HG03060 (cell line): ENCODE data around the gene MARVELD2.
"Not testable (repeated sequence)": the region's sequence is repeated elsewhere in the genome, so short reads cannot be mapped to it uniquely, and the experiment has no call there.

Experiments
- ATAC-seq: cut with Tn5 transposase; IDR thresholded peaks from one replicate; pipeline ENCODE4 v1.9.1; 2021; ENCODE audit warnings: low read depth, moderate number of reproducible peaks; ENCODE audit not compliant: unreplicated experiment

MARVELD2 gene

GRCh38 chr5:69449511-69449910 lies 34.6 kb downstream of the MARVELD2 start:
- ATAC-seq = no peak

DNA sequence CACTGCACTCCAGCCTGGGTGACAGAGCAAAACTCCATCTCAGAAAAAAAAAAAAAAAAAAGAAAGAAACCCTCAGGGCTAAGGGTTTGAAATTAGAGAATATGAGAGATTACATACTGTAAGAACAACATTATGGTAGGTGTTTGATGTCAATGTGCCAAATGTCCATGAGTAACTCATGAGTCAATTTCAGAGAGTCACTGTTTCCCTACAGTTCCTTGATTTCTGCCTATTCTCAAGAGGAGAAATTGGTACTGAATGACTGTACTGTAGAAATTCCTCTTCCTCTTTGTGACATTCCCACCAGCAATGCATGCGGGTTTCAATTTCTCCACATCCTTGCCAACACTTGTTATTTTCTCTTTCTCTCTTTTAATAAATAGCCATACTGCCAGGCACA lies 35.2 kb downstream of the MARVELD2 start:
- no peak for ATAC-seq

- ATAC-seq = not testable (repeated sequence)
Observed at GRCh38 chr5:69450527-69450926, 35.6 kb downstream of the MARVELD2 start.

DNA sequence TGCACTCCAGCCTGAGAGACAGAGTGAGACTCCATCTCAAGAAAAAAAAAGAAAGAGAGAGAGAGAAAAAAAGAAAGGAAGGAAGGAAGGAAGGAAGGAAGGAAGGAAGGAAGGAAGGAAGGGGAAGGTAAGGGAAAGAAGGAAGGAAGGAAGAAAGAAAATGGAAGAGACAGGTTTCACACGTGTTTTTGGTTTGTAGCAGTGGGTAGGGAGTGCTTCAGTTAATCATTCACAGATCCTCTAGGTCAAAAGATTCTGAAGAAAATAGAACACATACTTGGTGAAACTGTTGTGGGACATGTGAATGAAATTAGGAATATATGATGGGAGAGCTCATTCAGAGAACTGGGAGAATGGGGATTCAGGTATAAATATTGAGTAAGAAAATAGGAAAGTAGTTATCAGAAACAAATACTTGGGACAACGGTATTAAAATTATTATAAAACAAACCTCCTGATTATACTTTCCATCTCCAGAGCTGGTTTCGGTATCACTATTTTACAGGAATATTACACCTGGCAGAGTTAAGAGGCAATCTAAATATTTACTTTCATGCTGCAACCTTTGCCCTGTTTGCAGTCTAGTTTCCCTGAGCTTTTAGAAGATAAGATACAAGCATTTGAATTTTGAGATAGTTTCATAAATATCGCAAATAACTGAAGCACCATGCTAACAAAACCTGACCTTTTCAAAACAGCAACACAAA lies 37.2 kb downstream of the MARVELD2 start:
- no peak for ATAC-seq

GRCh38 chr5:69453487-69453886 lies 38.6 kb downstream of the MARVELD2 start:
- not testable (repeated sequence) for ATAC-seq

DNA sequence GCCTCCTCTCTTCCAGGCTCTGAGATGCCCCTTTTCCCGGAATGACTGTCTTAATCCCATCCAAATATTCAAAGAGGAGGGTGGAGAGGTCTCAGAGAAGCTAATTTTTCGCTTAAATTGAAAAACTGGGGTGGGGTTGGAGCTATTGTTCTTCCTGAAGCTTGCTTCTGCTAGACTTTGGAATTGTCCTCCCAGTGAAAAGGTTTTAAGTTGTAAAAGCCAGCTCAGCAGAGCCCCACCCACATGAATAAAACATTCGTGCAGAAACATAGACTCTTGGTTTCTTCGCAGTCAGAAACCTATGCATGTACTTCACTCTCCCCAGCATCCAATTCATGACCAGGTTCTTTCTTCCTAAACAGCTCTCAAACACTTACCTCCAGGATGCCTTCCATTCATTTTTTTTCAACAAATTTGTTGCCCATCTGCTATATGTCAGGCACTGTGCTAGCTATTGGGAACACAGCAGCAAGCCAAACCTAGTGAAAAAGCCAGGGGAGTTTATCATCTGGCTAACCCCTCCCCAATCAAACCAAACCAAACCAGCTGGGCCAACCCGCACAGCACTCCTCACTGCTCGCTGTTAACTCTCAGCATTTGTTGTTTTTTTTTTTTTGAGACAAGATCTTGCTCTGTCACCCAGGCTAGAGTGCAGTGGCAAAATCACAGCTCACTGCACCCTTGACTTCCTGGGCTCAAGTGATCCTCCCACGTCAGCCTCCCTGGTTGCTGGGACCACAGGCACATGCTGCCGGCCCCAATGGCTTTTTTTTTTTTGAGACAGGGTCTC lies 39.7 kb downstream of the MARVELD2 start:
- no peak for ATAC-seq

DNA sequence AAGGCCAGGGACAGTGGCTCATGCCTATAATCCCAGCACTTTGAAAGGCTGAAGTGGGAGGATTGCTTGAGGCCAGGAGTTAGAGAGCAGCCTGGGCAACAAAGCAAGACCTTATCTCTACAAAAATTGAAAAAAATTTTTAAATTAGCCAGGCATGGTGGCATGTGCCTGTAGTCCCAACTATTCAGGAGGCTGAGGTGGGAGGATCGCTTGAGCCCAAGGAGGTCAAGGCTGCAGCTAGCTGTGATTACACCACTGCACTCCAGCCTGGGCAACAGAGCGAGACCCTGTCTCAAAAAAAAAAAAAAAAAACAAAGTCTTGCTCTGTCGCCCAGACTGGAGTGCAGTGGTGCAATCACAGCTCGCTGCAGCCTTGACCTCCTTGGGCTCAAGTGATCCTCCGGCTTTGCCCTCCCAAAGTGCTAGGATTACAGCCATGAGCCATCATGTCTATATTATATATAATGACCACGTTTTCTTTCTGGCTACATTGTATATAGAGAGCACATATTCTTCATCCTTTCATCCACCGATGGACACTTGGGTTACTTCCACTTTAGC lies 40.6 kb downstream of the MARVELD2 start:
- not testable (repeated sequence) for ATAC-seq

DNA sequence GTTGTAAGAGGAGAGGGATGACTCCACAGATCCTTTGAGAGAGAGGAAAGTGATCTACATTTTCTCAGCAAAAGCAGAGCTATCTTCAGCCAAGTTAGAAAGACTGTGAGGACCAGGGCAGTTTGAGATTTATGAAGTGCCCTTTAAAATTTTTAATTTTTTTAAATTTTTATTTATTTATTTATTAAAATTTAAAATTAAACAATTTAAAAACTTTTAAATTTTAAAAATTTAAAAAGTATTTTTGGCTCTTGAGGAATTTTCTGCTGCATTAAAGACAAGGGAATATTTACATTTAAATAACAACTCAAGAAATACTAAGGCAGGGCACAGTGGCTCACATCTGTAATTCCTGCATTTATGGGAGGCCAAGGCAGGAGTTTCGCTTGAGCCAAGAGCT lies 47.3 kb downstream of the MARVELD2 start:
- no peak for ATAC-seq

DNA sequence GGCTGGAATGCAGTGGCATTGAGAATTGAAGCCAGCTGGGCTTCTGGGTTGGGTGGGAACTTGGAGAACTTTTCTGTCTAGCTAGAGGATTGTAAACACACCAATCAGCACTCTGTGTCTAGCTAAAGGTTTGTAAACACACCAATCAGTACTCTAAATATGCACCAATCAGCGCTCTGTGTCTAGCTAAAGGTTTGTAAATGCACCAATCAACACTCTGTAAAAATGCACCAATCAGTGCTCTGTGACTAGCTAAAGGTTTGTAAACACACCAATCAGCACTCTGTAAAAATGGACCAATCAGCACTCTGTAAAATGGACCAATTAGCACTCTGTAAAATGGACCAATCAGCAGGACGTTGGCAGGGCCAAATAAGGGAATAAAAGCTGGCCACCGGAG lies 51.5 kb downstream of the MARVELD2 start:
- ATAC-seq = not testable (repeated sequence)

DNA sequence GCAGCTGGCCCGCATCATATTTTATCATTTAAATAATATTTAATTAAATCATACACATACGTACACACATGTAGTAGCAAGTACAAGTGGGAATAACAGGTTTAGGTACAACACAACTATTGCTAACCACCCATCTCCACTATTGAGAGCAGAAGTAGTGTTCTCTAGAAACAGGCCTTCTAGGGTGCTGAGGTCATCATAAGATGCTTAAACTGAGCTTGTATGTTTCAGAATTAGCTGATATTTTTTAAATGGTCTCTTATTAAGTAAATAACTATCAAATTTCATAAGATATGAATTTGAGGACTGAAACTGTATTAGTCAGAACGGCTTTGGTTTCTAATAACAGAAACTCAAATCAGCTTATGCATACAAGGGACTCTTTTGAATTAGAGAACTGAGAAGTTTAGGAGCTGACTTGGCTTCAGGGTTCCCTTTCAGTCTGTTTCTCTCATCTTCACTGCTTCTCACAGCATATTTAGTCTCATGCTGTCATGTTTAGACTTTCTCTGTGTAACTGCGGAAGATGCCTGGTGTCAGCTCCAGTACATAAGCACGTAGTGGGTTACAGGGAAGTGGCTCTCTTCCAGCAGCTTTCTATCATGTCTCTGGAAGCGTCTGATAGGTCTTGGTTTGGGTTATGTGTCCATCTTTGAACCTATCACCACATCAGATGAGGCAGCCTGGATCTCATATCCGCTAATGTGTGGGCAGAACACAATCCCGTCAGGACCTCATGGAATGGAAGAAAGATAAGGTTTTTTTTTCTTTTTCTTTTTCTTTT lies 52.7 kb downstream of the MARVELD2 start:
- ATAC-seq = peak; percentile 76

DNA sequence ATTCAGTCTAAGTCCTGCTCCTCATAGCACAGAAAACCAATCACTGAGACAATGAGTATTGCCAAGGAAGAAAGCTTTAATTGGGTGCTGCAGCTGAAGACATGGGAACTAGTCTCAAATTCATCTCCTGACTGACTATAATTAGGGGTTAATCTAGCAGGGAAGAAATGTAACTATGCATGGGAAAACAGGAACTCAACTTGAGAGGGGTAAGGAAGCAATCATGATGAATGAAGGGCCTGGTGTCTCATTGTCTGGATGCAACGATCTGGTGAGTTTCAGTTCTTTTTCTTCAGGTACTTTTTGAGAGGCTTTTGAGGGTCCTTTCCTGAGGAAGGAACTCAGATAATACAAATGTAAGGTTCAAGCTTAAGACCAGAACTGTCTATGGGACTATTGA lies 53.7 kb downstream of the MARVELD2 start:
- ATAC-seq = no peak

DNA sequence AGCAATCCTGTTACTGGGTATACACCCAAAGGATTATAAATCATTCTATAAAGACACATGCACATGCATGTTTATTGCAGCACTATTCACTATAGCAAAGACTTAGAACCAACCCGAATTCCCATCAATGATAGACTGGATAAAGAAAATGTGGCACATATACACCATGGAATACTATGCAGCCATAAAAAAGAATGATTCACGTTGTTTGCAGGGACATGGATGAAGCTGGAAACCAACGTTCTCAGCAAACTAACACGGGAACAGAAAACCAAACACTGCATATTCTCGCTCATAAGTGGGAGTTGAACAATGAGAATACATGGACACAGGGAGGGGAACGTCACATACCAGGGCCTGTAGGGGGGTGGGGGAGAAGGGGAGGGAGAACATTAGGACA lies 56.6 kb downstream of the MARVELD2 start:
- ATAC-seq = not testable (repeated sequence)

DNA sequence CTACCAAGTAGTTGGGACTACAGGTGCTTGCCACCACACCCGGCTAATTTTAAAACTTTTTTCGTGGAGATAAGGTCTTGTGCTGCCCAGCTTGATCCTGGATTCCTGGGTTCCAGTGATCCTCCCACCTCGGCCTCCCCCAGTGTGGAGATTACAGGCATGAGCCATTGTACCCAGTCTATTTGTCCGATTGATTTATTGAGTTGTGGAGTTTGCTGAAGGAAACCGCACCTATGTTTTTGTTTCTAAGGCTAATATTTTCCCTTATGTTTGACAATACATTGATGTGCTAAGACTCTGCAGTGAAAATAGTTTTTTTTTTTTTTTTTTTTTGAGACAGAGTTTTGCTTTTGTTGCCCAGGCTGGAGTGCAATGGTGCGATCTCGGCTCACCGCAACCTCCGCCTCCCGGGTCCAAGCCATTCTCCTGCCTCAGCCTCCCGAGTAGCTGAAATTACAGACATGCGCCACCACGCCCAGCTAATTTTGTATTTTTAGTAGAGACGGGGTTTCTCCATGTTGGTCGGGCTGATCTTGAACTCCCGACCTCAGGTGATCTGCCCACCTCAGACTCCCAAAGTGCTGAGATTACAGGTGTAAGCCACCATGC lies 57.7 kb downstream of the MARVELD2 start:
- not testable (repeated sequence) for ATAC-seq

DNA sequence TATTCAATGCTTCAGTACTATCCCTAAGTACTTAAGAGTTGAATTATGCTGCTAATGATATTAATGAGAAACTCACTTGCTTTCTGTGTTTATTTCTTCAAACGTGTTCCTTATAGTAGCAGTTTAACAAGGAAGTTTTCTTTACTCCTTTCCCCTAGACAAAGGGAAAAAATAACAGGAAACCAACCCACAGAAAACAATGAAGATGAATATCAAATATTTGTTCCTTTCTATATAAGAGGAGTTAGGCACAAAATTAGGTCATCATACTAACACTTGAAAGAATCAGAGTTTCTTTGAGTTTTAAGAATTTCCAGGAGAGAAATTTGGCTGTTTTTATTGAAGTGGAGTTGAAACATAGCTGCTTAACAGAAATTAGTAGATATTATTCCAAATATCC lies 62.3 kb downstream of the MARVELD2 start:
- no peak for ATAC-seq

- ATAC-seq = not testable (repeated sequence)
Observed at GRCh38 chr5:69478296-69478695, 63.4 kb downstream of the MARVELD2 start.

- ATAC-seq = no peak
Observed at GRCh38 chr5:69484891-69485290, 70.0 kb downstream of the MARVELD2 start.

- ATAC-seq = no peak
Observed at GRCh38 chr5:69485471-69485870, 70.6 kb downstream of the MARVELD2 start.

- ATAC-seq = no peak
Observed at GRCh38 chr5:69489246-69489645, 74.3 kb downstream of the MARVELD2 start.

DNA sequence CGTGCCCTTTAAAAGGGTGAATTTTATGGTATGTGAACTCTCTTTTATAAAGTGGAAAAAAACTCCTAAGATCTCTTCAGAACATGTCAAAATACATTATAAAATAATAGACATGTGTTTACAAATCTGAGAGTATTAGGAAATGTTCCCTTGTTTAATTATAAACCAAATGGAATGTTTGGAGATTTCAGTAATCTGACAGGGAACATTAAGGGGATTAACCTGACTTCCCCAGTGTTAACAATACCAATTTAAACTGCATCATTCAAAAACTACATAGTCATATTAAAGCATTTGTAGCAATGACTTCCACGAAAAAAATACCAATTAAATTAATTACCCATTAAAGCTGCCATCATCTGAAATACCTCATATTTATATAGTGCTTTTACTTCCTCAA lies 76.1 kb downstream of the MARVELD2 start:
- no peak for ATAC-seq

- no peak for ATAC-seq
Observed at GRCh38 chr5:69491838-69492390, 77.0 kb downstream of the MARVELD2 start.
